IPS-18c (cell line): Measurements from ENCODE around the gene CBS.
"Not testable (repeated sequence)": the region's sequence is repeated elsewhere in the genome, so short reads cannot be mapped to it uniquely, and the experiment has no call there.

Experiments
- H3K4me3 ChIP-seq: 2 replicates; pipeline ENCODE4 v1.7.0; 2013; ENCODE audit warnings: low read depth, mild to moderate bottlenecking, low read length, moderate library complexity; ENCODE audit not compliant: insufficient read depth
- H3K9me3 ChIP-seq: one replicate; pipeline ENCODE4 v1.6.1; 2013; ENCODE audit warnings: mild to moderate bottlenecking, low read length, moderate library complexity; ENCODE audit not compliant: control insufficient read depth, insufficient read depth

CBS gene

GRCh38 chr21:43075170-43076022 is at the start of gene CBS:
TSS of gene CBS (minus strand) at chr21:43075835. CDS start at chr21:43072193, 3,642 bp downstream.
- H3K4me3 ChIP-seq, H3K9me3 ChIP-seq: not testable (repeated sequence)

GRCh38 chr21:43115956-43116355 is 40.3 kb upstream of the CBS start:
- not testable (repeated sequence) for H3K9me3 ChIP-seq, H3K4me3 ChIP-seq

- not testable (repeated sequence) for H3K4me3 ChIP-seq, H3K9me3 ChIP-seq
Measured at GRCh38 chr21:43114483-43114882, 38.8 kb upstream of the CBS start.

- H3K9me3 ChIP-seq, H3K4me3 ChIP-seq: not testable (repeated sequence)
Measured at GRCh38 chr21:43109006-43109405, 33.4 kb upstream of the CBS start.

GRCh38 chr21:43108177-43108576 is 32.5 kb upstream of the CBS start:
- not testable (repeated sequence) for H3K4me3 ChIP-seq, H3K9me3 ChIP-seq

GRCh38 chr21:43107794-43108137 is 32.1 kb upstream of the CBS start:
- H3K9me3 ChIP-seq, H3K4me3 ChIP-seq: not testable (repeated sequence)

- not testable (repeated sequence) for H3K9me3 ChIP-seq
- H3K4me3 ChIP-seq, result peak within 1 kb of the TSS; percentile 40
Measured at GRCh38 chr21:43106965-43107793, 31.5 kb upstream of the CBS start, which contains the start of gene U2AF1. TSS of gene U2AF1 (minus strand) at chr21:43107570. CDS start at chr21:43107494, 76 bp downstream.

- H3K9me3 ChIP-seq, H3K4me3 ChIP-seq: not testable (repeated sequence)
Measured at GRCh38 chr21:43104642-43105041, 29.0 kb upstream of the CBS start.

GRCh38 chr21:43102281-43102680 is 26.6 kb upstream of the CBS start:
- not testable (repeated sequence) for H3K4me3 ChIP-seq, H3K9me3 ChIP-seq

GRCh38 chr21:43101676-43102075 is 26.0 kb upstream of the CBS start:
- H3K4me3 ChIP-seq, H3K9me3 ChIP-seq: not testable (repeated sequence)

- H3K4me3 ChIP-seq, H3K9me3 ChIP-seq: not testable (repeated sequence)
Measured at GRCh38 chr21:43101000-43101399, 25.4 kb upstream of the CBS start.

GRCh38 chr21:43091979-43092614 is 16.5 kb upstream of the CBS start:
- not testable (repeated sequence) for H3K9me3 ChIP-seq, H3K4me3 ChIP-seq

- H3K9me3 ChIP-seq, H3K4me3 ChIP-seq: not testable (repeated sequence)
Measured at GRCh38 chr21:43090947-43091346, 15.3 kb upstream of the CBS start.

- not testable (repeated sequence) for H3K4me3 ChIP-seq, H3K9me3 ChIP-seq
Measured at GRCh38 chr21:43089463-43089862, 13.8 kb upstream of the CBS start.

- not testable (repeated sequence) for H3K4me3 ChIP-seq, H3K9me3 ChIP-seq
Measured at GRCh38 chr21:43082587-43083300, 7.1 kb upstream of the CBS start.

GRCh38 chr21:43076643-43077042 is 1.0 kb upstream of the CBS start:
- not testable (repeated sequence) for H3K4me3 ChIP-seq, H3K9me3 ChIP-seq

- not testable (repeated sequence) for H3K9me3 ChIP-seq, H3K4me3 ChIP-seq
Measured at GRCh38 chr21:43076023-43076637, 495 bp upstream of the CBS start.
